Measurements from ENCODE around the gene MYOM1.

The MYOM1 gene

DNA sequence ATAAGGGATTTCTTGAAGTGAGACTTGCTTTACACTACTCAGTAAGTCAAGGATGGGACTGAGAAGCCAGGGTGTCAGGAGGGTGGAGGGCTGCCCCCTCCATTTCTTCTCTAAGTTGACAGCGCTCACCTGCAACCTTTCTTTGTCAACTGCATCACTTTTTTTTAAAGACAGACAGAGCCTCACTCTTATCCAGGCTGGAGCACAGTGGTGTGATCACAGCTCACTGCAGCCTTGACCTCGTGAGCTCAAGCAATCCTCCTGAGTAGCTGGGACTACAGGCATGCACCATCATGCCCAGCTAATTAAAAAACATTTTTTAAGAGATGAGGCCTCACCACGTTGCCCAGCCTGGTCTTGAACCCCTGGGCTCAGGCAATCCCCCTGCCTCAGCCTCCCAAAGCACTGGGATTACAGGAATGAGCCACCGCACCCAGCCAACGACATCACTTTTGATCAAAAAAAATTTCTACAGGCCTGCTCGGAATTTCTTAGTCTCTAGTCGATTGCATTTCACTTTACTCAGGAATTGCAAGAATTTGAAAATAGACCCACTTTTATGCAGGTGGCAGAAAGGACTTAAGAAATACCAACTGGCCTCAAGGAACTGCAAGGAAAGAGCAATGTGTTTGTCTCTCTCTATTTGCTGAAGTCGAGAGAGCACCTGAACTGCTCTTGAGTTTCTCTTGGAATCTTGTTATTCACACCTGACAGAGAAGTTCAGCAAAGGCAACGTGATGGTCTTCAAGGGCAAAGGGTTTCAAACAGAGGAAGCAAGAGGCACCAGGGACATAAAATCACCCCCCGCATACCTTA lies 101.4 kb downstream of the MYOM1 start:
- no peak for DNase-seq (ENCODE audit: low read depth in 2 of 2)

DNA sequence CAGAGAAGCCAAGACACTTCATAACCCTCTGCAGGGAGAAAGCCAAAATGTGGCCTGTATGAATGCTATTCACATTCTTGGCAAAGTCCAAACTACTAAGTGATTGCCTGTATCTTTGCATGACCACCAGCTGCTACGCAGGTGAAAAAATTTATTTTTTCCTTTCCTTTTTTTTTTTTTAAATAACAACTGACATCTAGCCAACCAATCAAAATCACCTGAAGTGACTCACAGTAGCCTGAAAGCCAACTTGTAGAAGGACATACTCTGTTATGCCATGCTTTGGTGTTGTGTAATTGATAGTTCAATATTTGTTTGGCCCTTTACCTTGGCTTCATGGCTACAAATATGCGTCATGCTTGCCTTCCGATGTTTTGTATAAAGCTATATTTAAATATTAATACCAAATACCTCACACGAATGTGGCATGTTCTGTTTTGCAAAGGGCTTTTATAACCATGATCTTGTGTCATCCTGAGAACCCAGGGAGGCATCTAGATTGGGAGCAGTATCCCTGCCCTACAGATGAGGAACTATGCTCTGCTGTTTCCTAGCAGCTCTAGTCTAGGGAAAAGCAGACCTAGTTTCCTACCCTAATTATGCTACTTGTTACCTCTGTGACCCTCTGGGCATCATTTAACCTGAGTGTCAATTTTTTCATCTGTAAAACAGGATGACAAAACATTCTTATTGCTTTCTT lies 102.1 kb downstream of the MYOM1 start:
- no peak for DNase-seq (ENCODE audit: low read depth in 2 of 2)

DNA sequence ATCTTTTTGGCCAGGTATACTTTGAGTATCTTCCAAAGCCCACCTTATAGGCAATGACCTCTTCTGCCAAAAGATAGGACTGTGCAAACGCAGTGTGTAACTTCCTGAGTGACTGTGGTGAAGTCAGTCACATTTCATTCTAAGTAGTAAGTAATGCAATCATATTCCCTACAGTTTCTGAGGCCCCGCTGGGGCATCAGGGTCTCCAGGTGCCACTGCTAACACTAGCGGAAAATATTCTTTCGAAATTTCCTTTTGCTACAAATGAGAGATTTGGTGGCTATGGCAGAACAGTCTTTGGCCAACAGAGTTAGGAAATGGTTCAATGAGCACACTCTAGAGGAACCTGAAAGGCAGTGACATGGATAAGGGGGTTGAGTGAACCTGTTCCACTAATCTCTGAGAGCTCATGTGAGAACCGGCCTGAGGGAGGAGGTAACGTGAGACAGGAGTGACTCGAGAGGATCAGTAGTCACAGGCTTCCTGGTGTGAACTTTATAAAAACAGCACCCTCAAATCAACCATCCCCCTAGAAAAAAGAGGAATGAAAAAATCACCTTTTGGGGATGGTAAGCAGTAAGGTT lies 104.2 kb downstream of the MYOM1 start:
- no peak for DNase-seq (ENCODE audit: low read depth in 2 of 2)

DNA sequence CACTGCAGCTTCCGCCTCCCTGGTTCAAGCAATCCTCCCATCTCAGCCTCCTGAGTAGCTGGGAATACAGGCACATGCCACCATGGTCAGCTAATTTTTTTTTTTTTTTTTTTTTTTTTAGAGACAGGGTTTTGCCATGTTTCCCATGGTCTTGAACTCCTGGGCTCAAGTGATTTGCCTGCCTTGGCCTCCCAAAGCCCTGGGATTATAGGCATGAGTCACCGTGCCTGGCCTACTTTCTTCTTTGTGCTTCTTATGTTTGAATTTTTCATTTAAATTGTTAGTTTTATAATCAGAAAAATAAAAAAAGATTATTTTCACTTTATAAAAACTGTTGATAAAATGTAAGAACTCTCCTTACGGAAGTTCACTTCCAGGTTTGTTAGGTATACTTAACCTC lies 105.3 kb downstream of the MYOM1 start:
- DNase-seq (ENCODE audit: low read depth in 2 of 2), result no peak

DNA sequence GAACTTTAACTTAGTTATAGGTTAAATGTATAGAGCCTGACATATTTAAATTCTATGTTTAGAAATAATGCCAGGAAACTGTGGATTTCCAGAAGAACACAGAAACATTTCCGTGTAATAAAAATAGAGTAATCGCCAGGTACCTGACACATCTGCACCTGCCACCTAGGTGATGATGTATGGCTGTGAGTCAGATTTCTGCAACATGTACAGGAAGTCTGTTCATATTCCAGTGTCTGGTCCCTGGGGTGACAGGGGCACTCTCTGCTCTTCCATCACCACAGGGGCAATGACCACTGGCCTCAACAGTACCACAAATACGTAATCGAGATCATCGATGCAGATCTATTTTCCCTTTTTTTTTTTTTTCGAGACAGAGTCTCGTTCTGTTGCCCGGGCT lies 105.7 kb downstream of the MYOM1 start:
- no peak for DNase-seq (ENCODE audit: low read depth in 2 of 2)

DNA sequence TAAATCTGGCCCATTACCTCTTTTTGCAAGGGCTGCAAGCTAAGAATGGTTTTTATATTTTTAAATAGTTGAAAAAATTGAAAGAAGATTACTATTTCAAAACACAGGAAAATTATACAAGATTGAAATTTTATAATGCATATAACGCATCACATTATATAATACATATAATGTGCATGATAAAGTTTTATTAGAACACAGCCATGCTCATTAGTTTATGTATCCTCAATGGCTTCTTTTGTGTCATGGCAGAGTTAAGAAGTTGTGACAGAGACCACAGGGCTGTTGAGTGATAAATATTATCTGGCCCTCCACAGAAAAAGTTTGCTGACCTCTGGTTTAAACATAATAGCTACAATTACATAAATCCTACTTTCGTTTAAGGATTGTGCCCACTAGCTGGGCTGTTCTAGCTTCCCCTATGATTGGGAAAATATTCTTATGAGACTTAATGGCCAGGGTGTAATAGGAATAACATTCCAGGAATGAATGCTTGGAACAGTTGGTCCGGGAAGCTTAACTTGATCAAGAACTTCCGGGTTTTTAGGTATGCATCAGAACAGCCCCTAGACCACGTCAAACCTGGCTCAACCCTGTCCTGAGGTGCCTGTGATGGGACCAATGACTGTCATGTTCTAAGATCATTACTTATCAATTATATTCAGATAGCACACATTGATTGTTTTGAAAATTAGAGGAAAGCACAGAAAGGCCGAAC lies 108.1 kb downstream of the MYOM1 start:
- no peak for DNase-seq (ENCODE audit: low read depth in 2 of 2)

DNA sequence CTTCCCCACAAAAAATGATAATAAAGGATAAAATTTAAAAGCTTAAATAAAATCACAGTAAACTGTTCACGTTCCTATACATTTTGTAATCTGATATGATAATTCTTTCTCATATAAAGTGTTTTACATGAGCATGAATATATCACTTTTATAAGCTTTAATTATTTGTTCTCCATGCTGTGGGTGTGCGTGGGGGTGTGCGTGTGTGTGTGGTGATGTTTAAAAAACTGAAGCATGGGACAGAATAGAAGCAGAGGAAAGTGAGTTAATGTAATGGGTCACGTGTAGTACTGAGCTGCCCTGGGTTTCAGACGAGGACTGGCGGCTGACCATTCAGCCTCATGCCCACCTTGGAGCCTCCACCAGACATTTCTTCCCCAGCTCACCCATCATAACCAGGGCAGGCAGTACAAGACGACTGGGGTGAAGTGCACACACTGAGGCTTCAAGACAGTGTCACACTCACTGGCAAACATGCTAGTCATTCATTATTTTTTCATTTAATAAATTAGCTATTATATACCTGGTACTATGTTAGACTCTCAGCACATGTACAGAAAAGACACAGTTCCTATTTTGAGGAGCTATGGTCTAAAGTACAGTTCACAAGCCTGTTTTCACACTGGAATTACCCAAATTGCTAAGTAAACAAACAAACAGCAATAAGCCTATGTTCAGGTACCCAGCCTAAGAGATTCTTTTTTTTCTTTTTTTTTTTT lies 109.6 kb downstream of the MYOM1 start:
- no peak for DNase-seq (ENCODE audit: low read depth in 2 of 2)

DNA sequence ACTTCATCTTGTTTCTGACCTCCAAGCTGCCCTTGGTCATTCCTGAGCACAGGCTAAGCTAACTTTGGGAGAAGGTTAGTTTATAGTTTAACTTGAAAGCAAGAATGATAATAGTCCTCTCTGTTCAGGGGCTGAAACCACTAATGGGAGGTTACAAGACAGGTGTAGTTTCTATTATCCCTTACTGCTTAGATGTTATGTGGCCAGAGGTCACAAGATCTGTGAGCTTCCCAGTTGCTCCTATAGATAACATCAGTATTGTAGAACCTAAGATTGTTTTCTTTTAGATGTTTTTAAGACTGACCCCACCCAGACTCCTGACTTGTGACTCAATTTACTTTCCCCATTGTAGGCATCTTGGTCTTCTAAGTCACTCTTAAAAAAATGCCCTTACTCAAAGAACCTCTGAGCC lies 112.0 kb downstream of the MYOM1 start:
- DNase-seq (ENCODE audit: low read depth in 2 of 2), result no peak

DNA sequence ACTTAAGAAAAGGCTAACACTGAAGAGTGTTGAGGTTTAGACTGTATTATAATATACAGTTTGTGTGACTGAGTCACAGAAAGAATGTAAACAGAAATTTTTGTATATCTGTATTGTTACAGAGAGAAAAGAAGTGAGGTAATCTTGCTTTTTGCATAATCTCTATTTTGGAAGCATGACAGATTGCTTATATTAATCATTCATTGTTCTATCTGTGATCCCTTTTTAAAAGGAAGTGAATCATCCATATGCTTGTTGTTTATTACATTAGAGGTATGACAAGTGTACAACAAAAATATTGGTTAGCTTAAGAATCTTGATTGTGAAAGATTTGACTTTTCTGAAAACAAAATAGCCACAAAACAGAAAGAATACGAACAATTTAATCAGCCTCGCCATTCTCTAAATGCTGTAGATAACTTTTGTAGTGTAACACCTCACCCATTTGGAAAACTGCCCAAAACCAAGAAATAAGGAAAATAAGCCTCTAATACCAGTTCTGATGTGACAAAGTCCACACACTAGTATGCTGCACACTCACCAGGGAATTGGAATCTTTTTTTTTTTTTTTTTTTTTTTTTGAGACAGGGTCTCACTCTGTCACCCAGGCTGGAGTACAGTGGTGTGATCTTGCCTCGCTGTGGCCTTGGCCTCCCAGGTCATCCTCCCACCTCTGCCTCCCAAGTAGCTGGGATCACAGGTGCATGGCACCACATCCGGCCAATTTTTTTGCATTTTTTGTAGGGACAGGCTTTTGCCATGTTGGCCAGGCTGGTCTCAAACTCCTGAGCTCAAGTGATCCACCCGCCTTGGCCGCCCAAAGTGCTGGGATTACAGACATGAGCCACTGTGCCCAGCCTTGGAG lies 115.3 kb downstream of the MYOM1 start:
- no peak for DNase-seq (ENCODE audit: low read depth in 2 of 2)

DNA sequence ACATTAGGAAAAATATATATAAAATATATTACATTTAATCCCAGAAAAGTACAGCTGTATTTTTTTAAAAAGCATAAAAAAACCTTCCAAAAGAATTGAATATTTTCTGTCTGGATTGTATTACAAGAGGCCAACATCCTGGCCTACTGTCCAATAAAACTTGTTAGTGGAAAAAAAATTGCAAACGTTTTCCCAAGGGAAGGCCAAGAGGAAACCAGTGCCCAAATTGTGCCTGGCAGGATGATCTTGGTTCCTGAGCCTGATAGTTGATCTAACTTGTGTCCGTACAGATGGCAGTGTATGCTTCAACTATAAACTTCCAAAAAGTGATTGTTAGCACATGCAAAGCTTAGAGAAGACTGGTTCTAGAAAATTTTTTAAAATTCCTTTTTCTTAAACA lies 116.2 kb downstream of the MYOM1 start:
- DNase-seq (ENCODE audit: low read depth in 2 of 2), result no peak

DNA sequence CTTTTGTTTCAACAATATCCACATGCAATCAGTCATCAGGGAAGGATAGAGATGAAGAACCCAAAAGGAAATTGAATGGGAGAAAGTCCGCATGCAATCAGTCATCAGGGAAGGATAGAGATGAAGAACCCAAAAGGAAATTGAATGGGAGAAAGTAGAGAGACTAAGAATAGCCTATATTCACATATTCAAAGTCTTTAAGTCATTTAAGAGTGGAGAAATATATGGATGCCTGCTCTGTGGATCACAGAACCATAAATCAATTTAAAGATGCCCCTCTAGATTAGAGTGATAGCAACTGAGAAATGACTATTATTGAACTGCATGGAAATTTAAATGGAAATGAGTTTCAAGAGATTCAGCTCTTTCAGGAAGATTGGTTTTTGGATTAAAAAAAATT lies 116.8 kb downstream of the MYOM1 start:
- no peak for DNase-seq (ENCODE audit: low read depth in 2 of 2)

DNA sequence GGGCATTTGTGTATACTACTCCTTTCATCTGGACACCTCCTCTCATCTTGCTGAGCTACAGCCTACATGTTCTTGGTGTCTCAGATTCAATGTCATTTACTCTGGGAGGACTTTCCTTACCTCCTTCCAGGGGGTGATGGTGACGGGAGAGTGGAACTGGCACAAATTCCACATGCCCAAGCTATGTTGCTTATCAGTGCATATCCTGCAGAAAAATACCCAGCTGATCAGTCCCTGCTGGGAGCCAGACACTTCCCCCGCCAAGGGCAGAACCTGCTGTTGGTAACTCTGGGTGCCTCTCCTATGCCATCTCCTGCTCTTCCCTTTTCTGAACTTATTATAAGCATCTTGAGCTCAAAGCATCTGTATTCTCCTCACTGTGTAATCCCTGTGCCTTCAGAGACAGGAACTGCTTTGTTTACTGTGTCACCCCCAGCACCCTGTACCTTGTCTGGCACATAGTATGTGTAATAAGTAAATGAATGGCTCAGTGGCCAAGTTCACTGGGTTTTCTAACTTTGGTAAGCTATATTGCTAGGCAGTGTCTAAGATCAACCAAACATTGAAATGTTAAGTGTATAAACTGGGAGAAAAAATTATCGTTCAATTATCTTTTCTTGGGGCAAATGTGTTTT lies 119.2 kb downstream of the MYOM1 start:
- DNase-seq (ENCODE audit: low read depth in 2 of 2), result no peak

DNA sequence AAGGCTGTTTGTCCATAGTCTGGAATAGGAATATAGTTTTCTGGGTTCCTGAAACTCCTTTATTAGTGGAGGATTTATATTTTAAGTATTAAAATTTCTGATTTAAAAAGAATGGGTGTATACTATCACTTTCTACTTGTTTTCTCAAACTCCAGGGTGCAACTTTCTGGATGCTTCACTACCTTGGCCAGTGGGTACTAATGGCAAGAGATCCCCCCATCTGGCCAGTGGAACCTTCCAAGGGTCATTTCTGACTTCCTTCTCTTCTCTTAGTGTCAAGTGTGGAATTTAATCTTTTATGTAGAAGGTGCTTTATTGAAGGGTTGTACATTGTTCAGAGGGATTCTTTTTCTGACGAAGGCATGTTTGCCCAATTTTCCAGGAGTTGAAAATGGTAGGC lies 120.4 kb downstream of the MYOM1 start:
- DNase-seq (ENCODE audit: low read depth in 2 of 2), result no peak

DNA sequence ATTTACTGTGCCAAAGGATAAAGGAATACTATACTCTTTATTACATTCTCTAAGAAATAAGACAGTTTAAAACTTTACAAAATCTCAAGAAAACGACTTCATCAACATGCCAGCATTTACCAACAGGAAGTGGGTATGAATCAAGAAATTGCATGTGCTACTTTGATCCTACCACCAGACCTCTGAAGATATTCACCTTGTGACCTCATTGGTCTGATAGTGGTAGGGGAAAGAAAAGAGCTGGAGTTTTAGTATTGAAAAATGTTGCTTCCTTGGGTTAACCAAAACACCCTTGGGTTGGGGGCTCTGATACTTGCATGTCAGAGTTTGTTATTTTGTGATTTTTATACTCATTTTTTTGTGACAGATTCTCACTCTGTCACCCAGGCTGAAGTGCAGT lies 122.7 kb downstream of the MYOM1 start:
- no peak for DNase-seq (ENCODE audit: low read depth in 2 of 2)

DNA sequence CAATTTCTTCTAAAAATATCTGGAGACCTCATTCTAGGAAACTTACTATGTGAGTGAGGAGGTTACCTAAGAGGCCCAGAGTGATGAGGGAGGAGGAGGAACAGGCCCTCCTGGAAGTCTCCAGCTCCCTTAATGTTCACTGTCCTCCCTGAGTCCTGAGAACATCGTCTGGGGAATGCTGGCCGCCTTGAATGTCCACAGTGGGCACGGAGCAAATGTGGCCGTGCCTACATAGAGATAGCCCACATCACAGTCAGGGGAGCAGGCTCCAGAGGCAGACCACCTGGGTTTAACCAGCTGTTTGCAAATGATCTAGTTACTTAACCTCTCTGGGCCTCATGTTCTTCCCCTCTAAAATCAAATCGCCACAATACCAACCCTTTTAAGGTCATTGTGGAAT lies 123.8 kb downstream of the MYOM1 start:
- DNase-seq (ENCODE audit: low read depth in 2 of 2), result no peak

DNA sequence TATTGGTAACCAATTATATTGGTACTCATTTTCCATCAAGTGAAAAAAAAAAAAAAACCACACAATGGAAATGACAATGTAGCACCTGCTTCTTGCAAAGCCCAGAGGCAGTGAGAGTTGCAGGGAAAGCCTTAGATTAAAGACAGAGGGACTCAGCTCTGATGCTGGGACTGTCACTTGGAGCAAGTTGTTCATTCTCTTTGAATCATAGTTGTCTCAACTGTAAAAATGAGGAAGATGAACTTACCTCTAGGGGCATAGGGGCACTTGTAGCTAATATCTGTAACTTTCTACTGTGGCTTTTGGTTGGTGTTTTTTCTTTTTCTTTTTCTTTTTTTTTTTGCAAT lies 125.5 kb downstream of the MYOM1 start:
- DNase-seq (ENCODE audit: low read depth in 2 of 2), result no peak

DNA sequence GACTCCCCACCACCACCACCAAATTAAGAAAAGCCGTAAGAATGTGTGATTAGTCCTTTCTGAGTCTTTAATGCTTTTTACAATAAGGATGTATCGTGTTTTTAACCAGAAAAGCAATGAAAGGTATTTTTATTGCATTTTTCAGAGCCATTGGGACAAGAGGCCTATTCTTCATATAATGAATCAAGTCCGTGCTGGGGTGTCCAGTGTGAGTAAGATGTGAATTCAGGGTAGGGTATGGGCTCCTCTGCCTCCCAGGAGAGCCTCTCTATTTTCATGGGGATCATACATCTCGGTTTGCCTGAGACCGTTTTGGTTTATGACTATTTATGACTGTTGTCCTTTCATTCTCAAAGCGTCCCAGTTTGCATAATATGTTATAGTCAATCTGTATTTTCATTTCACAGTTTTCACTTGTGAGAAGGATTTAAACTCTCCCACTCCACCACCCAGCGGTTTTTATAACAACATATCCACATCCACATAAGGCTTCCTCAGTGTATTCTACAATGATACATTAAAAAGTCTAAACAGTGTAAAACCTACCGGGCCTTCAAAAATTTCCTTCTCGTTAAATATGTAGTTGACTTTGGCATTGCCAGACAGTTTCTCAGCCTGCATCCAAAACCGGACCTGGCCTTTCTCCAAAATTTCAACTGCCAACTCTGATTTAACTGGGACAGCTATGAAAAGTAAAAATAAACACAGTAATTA lies 126.0 kb downstream of the MYOM1 start:
- no peak for DNase-seq (ENCODE audit: low read depth in 2 of 2)

DNA sequence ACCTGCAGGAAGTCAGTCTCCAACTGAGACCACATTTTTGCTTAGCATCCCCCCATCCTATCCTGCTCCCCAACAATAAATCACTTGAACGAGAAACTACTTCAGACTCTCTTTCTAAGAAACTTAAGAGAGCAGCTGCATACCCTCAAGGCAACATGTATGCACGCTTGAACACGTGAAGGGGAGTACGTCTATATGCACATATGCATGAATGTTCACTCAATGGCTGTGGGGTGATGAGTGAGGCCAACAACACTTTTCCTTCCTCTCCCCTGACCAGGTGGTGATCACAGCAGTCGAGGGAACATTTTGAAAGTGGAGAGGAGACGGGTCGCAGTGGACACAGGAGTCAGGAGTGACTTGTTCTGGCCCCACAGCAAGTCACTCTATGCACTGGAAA lies 127.0 kb downstream of the MYOM1 start:
- no peak for DNase-seq (ENCODE audit: low read depth in 2 of 2)

DNA sequence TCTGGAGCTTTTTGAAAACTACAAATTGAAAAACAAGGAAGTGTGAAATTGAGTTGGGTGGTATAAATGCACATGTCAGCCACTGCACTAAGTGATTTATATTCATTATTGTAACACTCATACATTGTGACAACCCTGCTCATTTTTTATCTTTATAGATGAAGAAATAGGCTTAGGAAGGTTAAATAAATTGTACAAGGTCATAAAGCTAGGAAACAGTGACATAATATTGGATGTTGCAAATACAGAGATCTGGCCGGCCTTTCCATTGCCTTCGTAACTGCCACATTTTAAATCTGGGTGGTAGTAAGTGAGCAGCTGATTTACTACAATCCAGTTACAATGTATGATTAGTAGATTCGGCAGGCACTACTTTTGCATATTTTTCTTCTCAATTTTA lies 130.2 kb downstream of the MYOM1 start:
- no peak for DNase-seq (ENCODE audit: low read depth in 2 of 2)

DNA sequence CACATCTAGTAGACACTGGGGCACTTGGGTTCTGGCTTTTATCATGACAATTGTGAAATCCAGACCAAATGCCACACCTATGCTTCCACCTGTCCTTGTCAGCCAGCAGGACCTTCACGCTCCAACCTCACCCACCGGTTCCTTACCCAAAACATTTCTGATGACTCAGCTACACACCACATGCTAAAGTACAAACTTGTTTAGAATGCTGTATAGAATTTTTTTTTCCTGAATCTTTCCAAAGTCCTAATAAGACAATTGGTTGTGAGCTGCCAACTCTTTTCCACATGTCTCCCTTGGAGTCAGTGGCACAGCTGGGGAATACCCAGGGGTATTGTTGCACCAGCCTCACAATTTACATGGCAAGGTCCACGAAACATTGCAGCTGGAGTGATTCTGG lies 131.3 kb downstream of the MYOM1 start:
- no peak for DNase-seq (ENCODE audit: low read depth in 2 of 2)

All from stimulated activated CD4-positive, alpha-beta T cell treated with anti-CD3 and anti-CD28 coated beads, Interleukin-12 subunit alpha, Interleukin-12 subunit beta, amount 100 ng/mL, for 24 hours (primary cell).